ENCODE measurements around the gene METTL9.
"Not testable (repeated sequence)": the region's sequence is repeated elsewhere in the genome, so short reads cannot be mapped to it uniquely, and the experiment has no call there.

DNA sequence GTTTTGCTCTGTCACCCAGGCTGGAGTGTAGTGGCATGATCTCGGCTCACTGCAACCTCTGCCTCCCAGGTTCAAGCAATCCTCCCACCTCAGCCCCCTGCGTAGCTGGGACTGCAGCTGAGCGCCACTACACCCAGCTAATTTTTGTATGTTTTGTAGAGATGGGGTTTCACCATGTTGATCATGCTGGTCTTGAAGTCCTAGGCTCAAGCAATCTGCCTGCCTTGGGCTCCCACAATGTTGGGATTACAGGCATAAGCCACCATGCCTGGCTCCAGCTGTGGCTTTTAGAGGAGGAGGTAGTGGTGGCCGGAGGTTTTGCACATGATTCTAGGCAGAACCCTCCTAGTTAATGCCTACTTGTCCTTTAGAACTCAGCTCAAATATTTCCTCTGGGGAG is 31.9 kb upstream of the METTL9 start:
- TF ChIP-seq, protein P1, sequence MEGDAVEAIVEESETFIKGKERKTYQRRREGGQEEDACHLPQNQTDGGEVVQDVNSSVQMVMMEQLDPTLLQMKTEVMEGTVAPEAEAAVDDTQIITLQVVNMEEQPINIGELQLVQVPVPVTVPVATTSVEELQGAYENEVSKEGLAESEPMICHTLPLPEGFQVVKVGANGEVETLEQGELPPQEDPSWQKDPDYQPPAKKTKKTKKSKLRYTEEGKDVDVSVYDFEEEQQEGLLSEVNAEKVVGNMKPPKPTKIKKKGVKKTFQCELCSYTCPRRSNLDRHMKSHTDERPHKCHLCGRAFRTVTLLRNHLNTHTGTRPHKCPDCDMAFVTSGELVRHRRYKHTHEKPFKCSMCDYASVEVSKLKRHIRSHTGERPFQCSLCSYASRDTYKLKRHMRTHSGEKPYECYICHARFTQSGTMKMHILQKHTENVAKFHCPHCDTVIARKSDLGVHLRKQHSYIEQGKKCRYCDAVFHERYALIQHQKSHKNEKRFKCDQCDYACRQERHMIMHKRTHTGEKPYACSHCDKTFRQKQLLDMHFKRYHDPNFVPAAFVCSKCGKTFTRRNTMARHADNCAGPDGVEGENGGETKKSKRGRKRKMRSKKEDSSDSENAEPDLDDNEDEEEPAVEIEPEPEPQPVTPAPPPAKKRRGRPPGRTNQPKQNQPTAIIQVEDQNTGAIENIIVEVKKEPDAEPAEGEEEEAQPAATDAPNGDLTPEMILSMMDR (IDR thresholded peaks at IDR 0.05), result not testable (repeated sequence)
- not testable (repeated sequence) for TF ChIP-seq POLR2A (IDR thresholded peaks at IDR 0.05)
